Measurements from ENCODE around the gene SLC4A5.

DNA sequence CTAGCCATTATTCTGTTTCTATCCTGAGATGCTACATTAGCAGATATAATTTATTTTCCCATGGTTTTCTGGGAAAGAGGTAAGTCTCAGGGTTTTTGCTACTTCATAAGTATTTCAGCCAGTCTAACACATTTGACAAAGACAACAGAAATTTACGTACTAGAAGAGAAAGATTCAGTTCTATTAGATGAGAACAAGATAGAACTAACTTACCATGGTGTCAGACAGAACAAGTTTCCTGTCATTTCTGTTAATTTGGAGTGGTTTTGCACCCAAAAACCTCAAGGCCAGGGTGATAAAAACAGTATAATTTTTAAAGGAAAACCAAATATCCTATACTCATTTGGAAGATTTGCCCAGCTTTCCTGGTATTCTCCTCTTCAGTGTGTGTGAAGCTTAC, 15.6 kb downstream of the SLC4A5 start:
- TF ChIP-seq POLR2A (IDR thresholded peaks at IDR 0.05; ENCODE audit: low read length) (no peak), NR3C1 (IDR thresholded peaks at IDR 0.05) (no peak), RAD21 (conservative IDR thresholded peaks at IDR 0.05 in 1 of 2, IDR thresholded peaks at IDR 0.05 in 1 of 2) (no peak), CHD2 (IDR thresholded peaks at IDR 0.05; ENCODE audit: low read length, partially characterized antibody) (no peak), CTCF (IDR thresholded peaks at IDR 0.05) (no peak), CEBPB (IDR thresholded peaks at IDR 0.05) (no peak), SREBF2 (IDR thresholded peaks at IDR 0.05) (no peak), HOXB5 (CRISPR knock-in tag; IDR thresholded peaks at IDR 0.05) (no peak), RFX5 (IDR thresholded peaks at IDR 0.05) (no peak), EP300 (IDR thresholded peaks at IDR 0.05) (no peak)

All from A549 (cell line).